ENCODE measurements around the gene USP6NL.

The USP6NL gene

GRCh38 chr10:11509036-11509435 is 102.4 kb downstream of the USP6NL start:
- Histone ChIP-seq H3K9me3 (ENCODE audit: insufficient read depth, low read depth, low read length) (no peaks in the 10 kb centered on the region), H3F3A (ENCODE audit: low read depth) (no peaks in the 10 kb centered on the region), H3K79me2 (ENCODE audit: insufficient read depth, low read length) (no peaks in the 10 kb centered on the region), H3K9ac (ENCODE audit: low read depth, low read length, poor library complexity, severe bottlenecking) (no peak overlapping the region), H3K4me3 (ENCODE audit: low read length, poor library complexity, severe bottlenecking) (no peak overlapping the region), H3K27me3 (ENCODE audit: insufficient read depth, low read length, poor library complexity, severe bottlenecking) (no peaks in the 10 kb centered on the region), H2AFZ (ENCODE audit: low read length) (no peak overlapping the region), H3K9me2 (replicated peaks; ENCODE audit: low read depth, low read length) (no peaks in the 10 kb centered on the region), H3K36me3 (ENCODE audit: insufficient read depth, low read length) (peaks cover 15% of the 10 kb centered on the region; the same call in 1 of the 2 replicates), H4K20me1 (ENCODE audit: insufficient read depth, low read length, poor library complexity, severe bottlenecking) (no peaks in the 10 kb centered on the region), H3K4me2 (ENCODE audit: low read depth, low read length, poor library complexity, severe bottlenecking) (no peak overlapping the region), H3K4me1 (ENCODE audit: insufficient read depth, low read length, poor library complexity, severe bottlenecking) (no peaks in the 10 kb centered on the region)
- TF ChIP-seq EZH2phosphoT487 (IDR thresholded peaks at IDR 0.05; ENCODE audit: borderline replicate concordance) (no peak), CTCF (conservative IDR thresholded peaks at IDR 0.05; ENCODE audit: low read length) (no peak)

- no peak for TF ChIP-seq EZH2phosphoT487 (IDR thresholded peaks at IDR 0.05; ENCODE audit: borderline replicate concordance)
- TF ChIP-seq CTCF (conservative IDR thresholded peaks at IDR 0.05; ENCODE audit: low read length) = no peak
- Histone ChIP-seq H3K36me3 (ENCODE audit: insufficient read depth, low read length) (peaks cover 15% of the 10 kb centered on the region; the same call in 1 of the 2 replicates), H2AFZ (ENCODE audit: low read length) (no peak overlapping the region), H3K27me3 (ENCODE audit: insufficient read depth, low read length, poor library complexity, severe bottlenecking) (no peaks in the 10 kb centered on the region), H3K4me3 (ENCODE audit: low read length, poor library complexity, severe bottlenecking) (no peak overlapping the region), H4K20me1 (ENCODE audit: insufficient read depth, low read length, poor library complexity, severe bottlenecking) (no peaks in the 10 kb centered on the region), H3K4me1 (ENCODE audit: insufficient read depth, low read length, poor library complexity, severe bottlenecking) (no peaks in the 10 kb centered on the region), H3K9me3 (ENCODE audit: insufficient read depth, low read depth, low read length) (no peaks in the 10 kb centered on the region), H3K79me2 (ENCODE audit: insufficient read depth, low read length) (no peaks in the 10 kb centered on the region), H3K9me2 (replicated peaks; ENCODE audit: low read depth, low read length) (no peaks in the 10 kb centered on the region), H3K9ac (ENCODE audit: low read depth, low read length, poor library complexity, severe bottlenecking) (no peak overlapping the region), H3F3A (ENCODE audit: low read depth) (no peaks in the 10 kb centered on the region), H3K4me2 (ENCODE audit: low read depth, low read length, poor library complexity, severe bottlenecking) (no peak overlapping the region)
These were observed 105.1 kb downstream of the USP6NL start for GRCh38 chr10:11506247-11506789.

- no peaks in the 10 kb centered on the region for H4K20me1 ChIP-seq (ENCODE audit: insufficient read depth, low read length, poor library complexity, severe bottlenecking)
- no peaks in the 10 kb centered on the region for H3K9me3 ChIP-seq (ENCODE audit: insufficient read depth, low read depth, low read length)
- no peaks in the 10 kb centered on the region for H3K79me2 ChIP-seq (ENCODE audit: insufficient read depth, low read length)
- H3K4me1 ChIP-seq (ENCODE audit: insufficient read depth, low read length, poor library complexity, severe bottlenecking) = peaks cover 3% of the 10 kb centered on the region
- no peak overlapping the region for H3K9ac ChIP-seq (ENCODE audit: low read depth, low read length, poor library complexity, severe bottlenecking)
- H3K4me2 ChIP-seq (ENCODE audit: low read depth, low read length, poor library complexity, severe bottlenecking) = no peak overlapping the region
- H3K27me3 ChIP-seq (ENCODE audit: insufficient read depth, low read length, poor library complexity, severe bottlenecking) = no peaks in the 10 kb centered on the region
- H3K4me3 ChIP-seq (ENCODE audit: low read length, poor library complexity, severe bottlenecking) = no peak overlapping the region
- H3K9me2 ChIP-seq (replicated peaks; ENCODE audit: low read depth, low read length) = no peaks in the 10 kb centered on the region
- peaks cover 15% of the 10 kb centered on the region; the same call in 1 of the 2 replicates for H3K36me3 ChIP-seq (ENCODE audit: insufficient read depth, low read length)
- no peak overlapping the region for H2AFZ ChIP-seq (ENCODE audit: low read length)
- H3F3A ChIP-seq (ENCODE audit: low read depth) = no peaks in the 10 kb centered on the region
- TF ChIP-seq CTCF (conservative IDR thresholded peaks at IDR 0.05; ENCODE audit: low read length) (no peak), EZH2phosphoT487 (IDR thresholded peaks at IDR 0.05; ENCODE audit: borderline replicate concordance) (no peak)
These were observed 105.8 kb downstream of the USP6NL start for GRCh38 chr10:11505639-11506038.
